22Rv1 (cell line): Measurements from ENCODE around the gene DNER.

ENCODE experiments used
- ZFX ChIP-seq: fragments of 450-650 bp; IDR thresholded peaks from 2 replicates; pipeline ENCODE4 v1.6.1; 2017; ENCODE audit warnings: antibody characterized with exemption, borderline replicate concordance
- TF ChIP-seq, protein P1 (sequence below): fragments of 450-650 bp; IDR thresholded peaks from 2 replicates; pipeline ENCODE4 v1.5.1; 2017; ENCODE audit warnings: mild to moderate bottlenecking

DNA sequence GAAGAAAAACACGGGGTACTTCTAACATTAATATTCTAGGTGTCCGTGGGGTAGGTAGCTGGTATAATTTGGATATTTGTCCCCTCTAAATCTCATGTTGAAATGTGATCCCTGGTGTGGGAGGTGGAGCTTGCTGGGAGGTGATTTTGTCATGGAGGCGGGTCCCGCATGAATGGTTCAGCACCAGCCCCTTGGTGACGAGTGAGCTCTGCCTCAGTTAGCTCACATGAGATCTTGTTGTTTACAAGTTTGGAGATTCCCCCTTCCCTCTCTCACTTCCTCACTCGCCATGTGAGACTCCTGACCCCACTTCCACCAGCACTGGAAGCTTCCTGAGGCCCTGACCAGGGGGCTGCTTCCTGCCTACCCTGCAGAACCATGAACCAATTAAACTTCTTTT is 35.4 kb upstream of the DNER start:
- TF ChIP-seq, protein P1, sequence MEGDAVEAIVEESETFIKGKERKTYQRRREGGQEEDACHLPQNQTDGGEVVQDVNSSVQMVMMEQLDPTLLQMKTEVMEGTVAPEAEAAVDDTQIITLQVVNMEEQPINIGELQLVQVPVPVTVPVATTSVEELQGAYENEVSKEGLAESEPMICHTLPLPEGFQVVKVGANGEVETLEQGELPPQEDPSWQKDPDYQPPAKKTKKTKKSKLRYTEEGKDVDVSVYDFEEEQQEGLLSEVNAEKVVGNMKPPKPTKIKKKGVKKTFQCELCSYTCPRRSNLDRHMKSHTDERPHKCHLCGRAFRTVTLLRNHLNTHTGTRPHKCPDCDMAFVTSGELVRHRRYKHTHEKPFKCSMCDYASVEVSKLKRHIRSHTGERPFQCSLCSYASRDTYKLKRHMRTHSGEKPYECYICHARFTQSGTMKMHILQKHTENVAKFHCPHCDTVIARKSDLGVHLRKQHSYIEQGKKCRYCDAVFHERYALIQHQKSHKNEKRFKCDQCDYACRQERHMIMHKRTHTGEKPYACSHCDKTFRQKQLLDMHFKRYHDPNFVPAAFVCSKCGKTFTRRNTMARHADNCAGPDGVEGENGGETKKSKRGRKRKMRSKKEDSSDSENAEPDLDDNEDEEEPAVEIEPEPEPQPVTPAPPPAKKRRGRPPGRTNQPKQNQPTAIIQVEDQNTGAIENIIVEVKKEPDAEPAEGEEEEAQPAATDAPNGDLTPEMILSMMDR, result no peak
- no peak for TF ChIP-seq ZFX
